ENCODE measurements around the gene RELA. TPM values are rescaled to one million over a fixed set of nuclear protein-coding genes. Genes with fewer than 3 reads are reported as not detected.
A peak's percentile ranks its signal among the peaks of the same experiment; 100 is the strongest.

Gene RELA
- total RNA-seq, 2 donors from 2014 or later = 85.2 to 96.4 TPM

DNA sequence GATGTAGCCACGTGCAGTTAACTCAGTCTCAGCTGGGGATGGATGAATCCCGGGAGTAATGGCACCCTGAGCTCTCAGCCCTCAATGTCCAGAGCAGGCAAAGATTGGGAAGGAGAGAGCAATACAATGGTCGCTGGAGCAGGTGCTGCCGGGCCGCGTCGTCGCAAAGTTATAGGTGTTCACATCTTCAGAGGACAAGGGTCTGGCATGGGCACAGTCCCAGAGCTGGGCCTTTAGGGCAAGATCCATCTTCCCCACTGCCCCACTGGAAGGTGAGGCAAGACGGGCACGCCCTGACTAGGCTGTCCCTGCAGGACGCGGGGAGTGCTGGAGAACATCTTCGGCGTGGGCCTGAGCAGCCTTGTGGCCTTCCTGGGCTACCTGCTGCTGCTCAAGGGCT lies 39.5 kb downstream of the RELA start:
- peaks cover 0 to 22% of the 10 kb centered on the region in 2 donors for H3K4me1 Mint-ChIP-seq (ENCODE audit: low read depth in 2 of 2)

DNA sequence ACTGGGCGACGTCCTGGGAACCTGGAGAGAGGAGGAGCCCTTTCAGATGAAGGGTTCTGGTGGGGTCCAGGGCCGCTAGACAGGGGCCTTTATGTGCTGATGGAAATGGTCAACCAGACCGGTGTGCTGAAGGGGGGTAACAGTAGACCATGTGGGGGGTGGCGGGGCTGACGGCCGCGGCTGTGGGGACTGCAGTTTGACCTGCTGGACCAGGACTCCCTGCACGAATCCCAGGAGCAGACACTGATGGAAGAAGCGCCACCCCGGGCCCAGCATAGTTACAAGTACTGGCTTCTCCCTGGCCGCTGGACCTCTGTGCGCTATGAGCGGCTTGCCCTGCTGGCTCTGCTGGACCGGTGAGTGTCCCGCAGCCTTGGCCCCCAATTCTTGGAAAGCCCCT lies 40.7 kb downstream of the RELA start:
- Mint-ChIP-seq H3K27ac (no peak overlapping the region), H3K4me3 (no peak overlapping the region), H3K27me3 (no peaks in the 10 kb centered on the region), H3K4me1 (ENCODE audit: low read depth in 2 of 2) (peaks cover 3 to 22% of the 10 kb centered on the region in 2 donors), H3K9me3 (no peaks in the 10 kb centered on the region), H3K36me3 (no peaks in the 10 kb centered on the region)
- DNase-seq (ENCODE audit: low spot score) (no peak), ATAC-seq (no peak)

More for the DNA sequence above, 39.5 kb downstream of the RELA start:
- DNase-seq (ENCODE audit: low spot score) = no peak
- Mint-ChIP-seq H3K27me3 (no peaks in the 10 kb centered on the region), H3K4me3 (no peak overlapping the region), H3K36me3 (no peaks in the 10 kb centered on the region), H3K27ac (no peak overlapping the region), H3K9me3 (no peaks in the 10 kb centered on the region)
- ATAC-seq = no peak

- Mint-ChIP-seq H3K4me1 (ENCODE audit: low read depth in 2 of 2) (peaks cover 9 to 27% of the 10 kb centered on the region in 2 donors), H3K4me3 (no peak overlapping the region), H3K9me3 (no peaks in the 10 kb centered on the region), H3K36me3 (peaks cover 4% of the 10 kb centered on the region), H3K27me3 (no peaks in the 10 kb centered on the region), H3K27ac (no peak overlapping the region)
- no peak for ATAC-seq
- DNase-seq (ENCODE audit: low spot score) = no peak
Measured at GRCh38 chr11:65621460-65621859, 41.3 kb downstream of the RELA start.

DNA sequence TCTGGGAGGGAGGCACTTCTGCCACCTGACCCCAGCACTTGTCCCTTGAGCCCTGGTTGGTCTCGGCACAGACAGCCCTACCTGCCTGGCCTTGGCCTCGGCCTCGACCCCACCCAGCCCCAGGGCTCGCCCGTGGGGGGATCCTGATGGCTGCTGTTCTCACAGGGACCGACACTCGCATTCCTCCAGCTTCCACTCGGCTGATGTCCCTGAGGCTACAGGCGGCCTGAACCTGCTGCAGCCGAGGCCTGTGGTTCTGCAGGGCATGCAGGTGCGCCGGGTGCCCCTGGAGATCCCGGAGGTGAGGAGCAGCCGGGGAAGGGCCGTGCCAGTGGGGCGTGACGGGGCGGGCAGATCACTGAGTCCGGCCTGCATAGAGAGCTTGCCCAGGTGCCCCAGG lies 42.0 kb downstream of the RELA start:
- DNase-seq (ENCODE audit: low spot score) (no peak), ATAC-seq (no peak)
- Mint-ChIP-seq H3K4me1 (ENCODE audit: low read depth in 2 of 2) (peaks cover 13 to 25% of the 10 kb centered on the region in 2 donors), H3K27ac (no peak overlapping the region), H3K4me3 (no peak overlapping the region), H3K9me3 (no peaks in the 10 kb centered on the region), H3K27me3 (no peaks in the 10 kb centered on the region), H3K36me3 (peaks cover 6% of the 10 kb centered on the region)

DNA sequence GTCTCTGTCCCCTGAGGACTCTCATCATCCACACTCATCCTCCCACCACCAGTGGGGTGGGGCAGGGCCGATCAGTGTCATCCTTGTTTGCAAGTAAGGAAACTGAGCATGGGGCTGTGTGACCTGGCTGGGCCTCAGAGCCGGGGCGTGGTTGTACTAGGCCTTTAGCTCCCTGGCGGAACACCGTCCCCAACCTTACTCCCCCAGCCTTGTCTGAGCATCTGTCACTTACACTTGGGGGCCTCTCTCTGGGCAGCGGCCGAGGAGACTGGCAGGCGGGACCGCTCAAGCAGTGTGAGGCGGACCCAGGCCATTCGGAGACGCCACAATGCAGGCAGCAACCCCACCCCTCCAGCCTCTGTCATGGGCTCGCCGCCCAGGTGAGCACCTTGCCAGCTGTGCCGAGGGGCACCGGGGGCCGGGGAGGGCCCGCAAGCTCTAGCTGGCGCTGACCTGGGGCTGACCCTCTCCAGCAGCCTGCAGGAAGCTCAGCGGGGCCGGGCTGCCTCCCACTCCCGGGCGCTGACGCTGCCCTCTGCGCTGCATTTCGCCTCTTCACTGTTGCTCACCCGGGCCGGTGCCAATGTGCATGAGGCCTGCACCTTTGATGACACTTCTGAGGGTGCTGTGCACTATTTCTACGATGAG lies 43.3 kb downstream of the RELA start:
- no peak overlapping the region for H3K27ac Mint-ChIP-seq
- H3K9me3 Mint-ChIP-seq = no peaks in the 10 kb centered on the region
- peaks cover 6% of the 10 kb centered on the region for H3K36me3 Mint-ChIP-seq
- DNase-seq (ENCODE audit: low spot score) (no peak), ATAC-seq (no peak)
- H3K4me3 Mint-ChIP-seq = no peak overlapping the region
- H3K27me3 Mint-ChIP-seq = no peaks in the 10 kb centered on the region
- H3K4me1 Mint-ChIP-seq (ENCODE audit: low read depth in 2 of 2) = peaks cover 13 to 21% of the 10 kb centered on the region in 2 donors

DNA sequence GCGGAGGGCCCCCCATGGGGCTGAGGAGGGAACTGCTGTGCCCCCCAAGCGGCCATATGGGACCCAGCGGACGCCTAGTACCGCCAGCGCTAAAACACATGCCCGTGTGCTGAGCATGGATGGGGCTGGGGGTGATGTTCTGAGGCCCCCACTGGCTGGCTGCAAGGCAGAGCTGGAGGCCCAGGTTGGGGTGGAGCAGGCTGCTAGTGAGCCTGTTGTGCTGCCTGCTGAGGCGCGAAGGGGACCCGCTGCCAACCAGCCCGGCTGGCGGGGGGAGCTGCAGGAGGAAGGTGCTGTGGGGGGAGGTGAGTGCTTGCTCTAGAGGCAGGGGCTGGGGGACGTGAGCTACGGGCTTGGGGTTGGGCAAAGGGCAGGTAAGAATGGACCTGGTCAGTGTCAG lies 44.0 kb downstream of the RELA start:
- Mint-ChIP-seq H3K27me3 (no peaks in the 10 kb centered on the region), H3K27ac (no peak overlapping the region), H3K36me3 (peaks cover 6% of the 10 kb centered on the region), H3K9me3 (no peaks in the 10 kb centered on the region), H3K4me3 (no peak overlapping the region), H3K4me1 (ENCODE audit: low read depth in 2 of 2) (peaks cover 13 to 25% of the 10 kb centered on the region in 2 donors)
- ATAC-seq (no peak), DNase-seq (ENCODE audit: low spot score) (no peak)

DNA sequence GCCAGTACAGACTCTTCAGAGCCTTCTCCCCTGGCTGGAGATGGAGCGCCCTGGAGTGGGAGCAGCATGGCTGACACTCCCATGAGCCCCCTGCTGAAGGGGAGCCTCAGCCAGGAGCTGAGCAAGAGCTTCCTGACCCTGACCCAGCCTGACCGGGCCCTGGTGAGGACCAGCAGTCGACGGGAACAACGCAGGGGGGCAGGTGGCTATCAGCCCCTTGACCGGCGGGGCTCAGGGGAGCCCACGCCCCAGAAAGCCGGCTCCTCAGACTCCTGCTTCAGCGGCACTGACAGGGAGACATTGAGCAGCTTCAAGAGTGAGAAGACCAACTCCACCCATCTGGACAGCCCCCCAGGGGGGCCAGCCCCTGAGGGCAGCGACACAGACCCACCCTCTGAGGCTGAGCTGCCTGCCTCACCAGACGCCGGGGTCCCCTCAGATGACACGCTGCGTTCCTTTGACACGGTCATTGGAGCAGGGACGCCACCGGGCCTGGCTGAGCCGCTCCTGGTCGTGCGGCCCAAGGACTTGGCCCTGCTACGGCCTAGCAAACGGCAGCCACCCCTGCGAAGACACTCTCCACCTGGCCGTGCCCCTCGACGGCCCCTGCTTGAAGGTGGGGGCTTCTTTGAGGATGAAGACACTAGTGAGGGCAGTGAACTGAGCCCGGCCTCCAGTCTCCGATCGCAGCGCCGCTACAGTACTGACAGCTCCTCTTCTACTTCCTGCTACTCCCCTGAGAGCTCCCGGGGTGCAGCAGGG lies 44.5 kb downstream of the RELA start:
- Mint-ChIP-seq H3K27ac (no peak overlapping the region), H3K27me3 (no peaks in the 10 kb centered on the region), H3K9me3 (no peaks in the 10 kb centered on the region), H3K4me3 (no peak overlapping the region), H3K4me1 (ENCODE audit: low read depth in 2 of 2) (peaks cover 13 to 27% of the 10 kb centered on the region in 2 donors), H3K36me3 (peaks cover 6% of the 10 kb centered on the region)
- ATAC-seq = no peak
- DNase-seq (ENCODE audit: low spot score) = no peak

DNA sequence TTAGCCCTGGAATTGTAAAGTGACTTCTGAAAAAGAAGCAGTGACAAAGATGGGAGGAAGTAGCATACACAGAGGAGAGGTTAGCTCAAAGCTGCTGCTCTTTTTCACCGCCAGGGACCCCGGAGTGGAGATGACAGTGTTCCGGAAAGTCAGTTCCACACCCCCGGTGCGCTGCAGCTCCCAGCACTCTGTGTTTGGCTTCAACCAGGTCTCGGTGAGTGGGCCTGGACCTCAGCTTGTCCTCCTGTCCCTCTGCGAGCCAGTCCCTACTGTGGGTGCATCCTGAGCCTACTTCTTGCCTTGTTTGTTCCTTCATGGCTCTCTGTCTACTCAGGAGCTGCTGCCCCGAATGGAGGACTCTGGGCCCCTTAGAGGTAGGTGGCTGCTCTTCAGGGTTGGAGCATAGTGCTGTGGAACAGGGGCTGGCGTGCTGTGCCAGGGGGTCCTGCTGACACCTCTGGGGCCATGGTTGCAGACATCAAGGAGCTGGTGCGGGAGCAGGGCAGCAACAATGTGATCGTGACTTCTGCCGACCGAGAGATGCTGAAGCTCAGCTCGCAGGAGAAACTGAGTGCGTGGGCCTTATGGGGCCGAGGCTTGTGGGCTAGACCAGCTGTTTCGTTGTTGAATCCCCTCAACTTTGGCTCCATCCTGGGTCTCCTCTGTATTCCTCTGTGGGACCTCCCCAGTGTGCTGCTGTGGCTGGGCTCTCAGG lies 45.4 kb downstream of the RELA start:
- Mint-ChIP-seq H3K4me1 (ENCODE audit: low read depth in 2 of 2) (peaks cover 16 to 31% of the 10 kb centered on the region in 2 donors), H3K36me3 (peaks cover 8% of the 10 kb centered on the region), H3K27me3 (no peaks in the 10 kb centered on the region), H3K27ac (peak overlapping the region; percentile 75 to 84), H3K4me3 (peak overlapping the region; percentile 98), H3K9me3 (no peaks in the 10 kb centered on the region)
- no peak for DNase-seq (ENCODE audit: low spot score)
- no peak for ATAC-seq

DNA sequence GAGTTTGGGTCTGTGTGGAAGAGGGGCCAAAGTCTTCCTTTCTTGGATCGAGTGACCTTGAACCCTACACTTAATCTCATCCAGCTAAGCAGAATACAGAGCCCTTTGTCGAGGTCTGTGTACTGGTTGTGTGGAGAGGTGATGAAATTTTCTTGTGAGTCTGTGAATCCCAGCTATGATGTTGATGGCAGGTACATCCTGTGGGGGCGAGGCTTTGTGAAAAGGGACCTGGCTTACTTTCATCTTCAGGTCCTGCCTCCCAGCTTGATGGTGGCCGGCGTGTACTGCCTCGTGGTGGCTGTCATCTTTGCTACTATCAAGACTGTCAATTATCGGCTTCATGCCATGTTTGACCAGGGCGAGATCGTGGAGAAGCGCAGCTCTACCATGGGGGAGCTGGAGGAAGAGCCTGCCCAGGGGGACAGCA lies 46.1 kb downstream of the RELA start:
- DNase-seq (ENCODE audit: low spot score) (no peak), ATAC-seq (no peak)
- Mint-ChIP-seq H3K36me3 (peaks cover 10% of the 10 kb centered on the region), H3K27ac (peak overlapping the region; percentile 75 to 84), H3K4me3 (peak overlapping the region; percentile 98), H3K4me1 (ENCODE audit: low read depth in 2 of 2) (peaks cover 22 to 33% of the 10 kb centered on the region in 2 donors), H3K9me3 (no peaks in the 10 kb centered on the region), H3K27me3 (no peaks in the 10 kb centered on the region)

DNA sequence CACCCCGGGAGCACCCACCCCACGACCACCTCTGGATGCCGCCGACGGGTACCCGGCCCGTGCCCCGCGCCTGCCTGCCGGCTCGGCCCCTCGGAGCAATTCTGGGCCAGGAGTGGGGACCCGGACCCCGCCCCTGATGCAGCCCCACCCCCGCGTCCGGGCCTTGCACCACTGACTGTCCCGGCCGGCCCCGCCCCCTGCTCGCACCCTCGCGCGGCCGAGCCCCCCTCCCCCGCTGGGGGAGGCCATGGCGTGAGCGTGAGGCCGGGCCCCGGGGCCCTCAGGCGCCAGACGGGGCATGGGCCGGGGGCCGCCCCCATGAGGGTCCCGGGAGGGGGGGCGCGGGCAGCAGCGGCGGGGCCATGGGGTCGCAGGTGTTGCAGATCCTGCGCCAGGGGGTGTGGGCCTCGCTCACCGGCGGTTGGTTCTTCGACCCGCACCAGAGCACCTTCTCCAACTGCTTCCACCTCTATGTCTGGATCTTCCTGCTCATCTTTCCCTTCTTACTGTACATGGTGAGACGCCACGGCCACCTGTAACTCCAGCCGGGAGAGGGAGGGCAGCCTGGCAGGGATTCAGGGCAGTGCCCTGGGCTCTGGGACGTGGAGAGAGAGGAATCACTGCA lies 46.7 kb downstream of the RELA start:
- peak; percentile 81 for DNase-seq (ENCODE audit: low spot score)

GRCh38 chr11:65615229-65615949 lies 47.3 kb downstream of the RELA start, which contains the start of gene PCNX3:
Gene PCNX3, plus strand, starts transcription at chr11:65615776. Its CDS starts 536 bp downstream, at chr11:65616312.
- no peaks in the 10 kb centered on the region for H3K27me3 Mint-ChIP-seq
- peak within 1 kb of the TSS; percentile 75 to 92 for H3K27ac Mint-ChIP-seq
- peak within 1 kb of the TSS; percentile 98 for H3K4me3 Mint-ChIP-seq
- ATAC-seq (peak; percentile 92 to 94), DNase-seq (ENCODE audit: low spot score) (peak; percentile 100)
- peaks cover 27 to 35% of the 10 kb centered on the region in 2 donors for H3K4me1 Mint-ChIP-seq (ENCODE audit: low read depth in 2 of 2)
- H3K36me3 Mint-ChIP-seq = peaks cover 10% of the 10 kb centered on the region
- H3K9me3 Mint-ChIP-seq = no peaks in the 10 kb centered on the region

More for the DNA sequence above, 46.7 kb downstream of the RELA start:
- peak; percentile 15 to 17 for ATAC-seq
- Mint-ChIP-seq H3K4me1 (ENCODE audit: low read depth in 2 of 2) (peaks cover 22 to 31% of the 10 kb centered on the region in 2 donors), H3K27ac (peak overlapping the region; percentile 75 to 92), H3K27me3 (no peaks in the 10 kb centered on the region), H3K4me3 (peak overlapping the region; percentile 98), H3K36me3 (peaks cover 10% of the 10 kb centered on the region), H3K9me3 (no peaks in the 10 kb centered on the region)

- H3K4me3 Mint-ChIP-seq = peak overlapping the region; percentile 91
- no peaks in the 10 kb centered on the region for H3K9me3 Mint-ChIP-seq
- peaks cover 39 to 44% of the 10 kb centered on the region in 2 donors for H3K4me1 Mint-ChIP-seq (ENCODE audit: low read depth in 2 of 2)
- ATAC-seq = no peak
- no peaks in the 10 kb centered on the region for H3K27me3 Mint-ChIP-seq
- H3K36me3 Mint-ChIP-seq = peaks cover 10% of the 10 kb centered on the region
- DNase-seq (ENCODE audit: low spot score) = no peak
- H3K27ac Mint-ChIP-seq = peak overlapping the region; percentile 75 to 92
Measured at GRCh38 chr11:65613091-65613928, 49.4 kb downstream of the RELA start.
